CD4-positive, alpha-beta T cell treated with Interleukin-2 at 100 ng/mL for 4 hours (primary cell): Measurements from ENCODE around the gene CARD19.

ENCODE experiments used
- DNase-seq: peaks from one replicate; pipeline ENCODE4 v3.0.0-alpha.2; 2020; ENCODE audit warnings: low spot score

Gene CARD19

GRCh38 chr9:93134015-93134739 is 38.2 kb downstream of the CARD19 start, which contains the start of gene NINJ1:
NINJ1 (minus strand) TSS chr9:93134251; CDS start chr9:93134217, 34 bp downstream.
- DNase-seq = peak; percentile 85

- DNase-seq = no peak
Measured at GRCh38 chr9:93134740-93135444, 38.9 kb downstream of the CARD19 start.

- DNase-seq = no peak
Measured at GRCh38 chr9:93136011-93136440, 40.0 kb downstream of the CARD19 start.

- no peak for DNase-seq
Measured at GRCh38 chr9:93137362-93137761, 41.3 kb downstream of the CARD19 start.

GRCh38 chr9:93138171-93138764 is 42.3 kb downstream of the CARD19 start:
- no peak for DNase-seq

- no peak for DNase-seq
Measured at GRCh38 chr9:93139365-93140182, 43.6 kb downstream of the CARD19 start.

GRCh38 chr9:93141771-93142483 is 45.9 kb downstream of the CARD19 start:
- no peak for DNase-seq

GRCh38 chr9:93143830-93144530 is 48.0 kb downstream of the CARD19 start:
- peak; percentile 65 for DNase-seq

- peak; percentile 55 for DNase-seq
Measured at GRCh38 chr9:93146696-93147095, 50.7 kb downstream of the CARD19 start.

- DNase-seq = no peak
Measured at GRCh38 chr9:93147632-93148031, 51.6 kb downstream of the CARD19 start.

- DNase-seq = no peak
Measured at GRCh38 chr9:93148721-93149120, 52.7 kb downstream of the CARD19 start.

GRCh38 chr9:93149361-93149760 is 53.3 kb downstream of the CARD19 start:
- DNase-seq = no peak

GRCh38 chr9:93151097-93151784 is 55.2 kb downstream of the CARD19 start:
- DNase-seq = no peak

GRCh38 chr9:93154293-93154903 is 58.4 kb downstream of the CARD19 start:
- peak; percentile 39 for DNase-seq

GRCh38 chr9:93155716-93156474 is 59.9 kb downstream of the CARD19 start:
- no peak for DNase-seq

GRCh38 chr9:93156475-93157008 is 60.5 kb downstream of the CARD19 start:
- peak; percentile 13 for DNase-seq

GRCh38 chr9:93159601-93160471 is 63.8 kb downstream of the CARD19 start:
- peak; percentile 62 for DNase-seq
